GM08714 (cell line): Measurements from ENCODE around the gene CXCL8.

ENCODE experiments used
- H3K4me3 ChIP-seq: fragments of 200-500 bp; sonication (Bioruptor generic); 2 replicates; pipeline ENCODE4 v1.5.1; 2014; ENCODE audit warnings: mild to moderate bottlenecking, low read length, inconsistent platforms
- ZNF274 ChIP-seq: IDR thresholded peaks from 2 replicates; pipeline ENCODE4 v1.6.1; 2012; ENCODE audit warnings: mild to moderate bottlenecking, low read depth, low read length

Gene CXCL8

GRCh38 chr4:73780243-73780642 is 39.9 kb downstream of the CXCL8 start:
- H3K4me3 ChIP-seq: no peak overlapping the region
- no peak for TF ChIP-seq ZNF274

GRCh38 chr4:73780834-73781233 is 40.5 kb downstream of the CXCL8 start:
- no peak overlapping the region for H3K4me3 ChIP-seq
- TF ChIP-seq ZNF274: no peak

GRCh38 chr4:73788411-73788810 is 48.0 kb downstream of the CXCL8 start:
- H3K4me3 ChIP-seq: no peak overlapping the region
- TF ChIP-seq ZNF274: no peak
